Activated naive CD4-positive, alpha-beta T cell treated with anti-CD3 and anti-CD28 coated beads, Interleukin-2, amount 10 ng/mL, durations not matched to agents 7 days and 5 days (primary cell): ENCODE data around the gene MTHFD2.

Source experiments
- CTCF ChIA-PET: fragments of 350-600 bp; sonication (Branson Sonifier 250); formaldehyde crosslinking; loops from one replicate; lab custom pipeline; 2021; ENCODE audit warnings: antibody characterized with exemption; lab: Charles Lee
- DNase-seq: peaks from one replicate; pipeline ENCODE4 v3.0.0-alpha.2; 2020
- H3K27ac Mint-ChIP-seq: one replicate; pipeline ENCODE4 v1.8.0; 2021; ENCODE audit warnings: mild to moderate bottlenecking, moderate library complexity, mixed read lengths
- H3K27me3 Mint-ChIP-seq: one replicate; pipeline ENCODE4 v1.8.0; 2021; ENCODE audit warnings: mild to moderate bottlenecking, mixed read lengths
- H3K36me3 Mint-ChIP-seq: one replicate; pipeline ENCODE4 v1.8.0; 2021; ENCODE audit warnings: mixed read lengths
- H3K4me1 Mint-ChIP-seq: one replicate; pipeline ENCODE4 v1.8.0; 2021; ENCODE audit warnings: mixed read lengths
- H3K4me3 Mint-ChIP-seq: one replicate; pipeline ENCODE4 v1.8.0; 2021; ENCODE audit warnings: mild to moderate bottlenecking, moderate library complexity, mixed read lengths
- H3K9me3 Mint-ChIP-seq: one replicate; pipeline ENCODE4 v1.8.0; 2021; ENCODE audit warnings: mixed read lengths

The MTHFD2 gene

DNA sequence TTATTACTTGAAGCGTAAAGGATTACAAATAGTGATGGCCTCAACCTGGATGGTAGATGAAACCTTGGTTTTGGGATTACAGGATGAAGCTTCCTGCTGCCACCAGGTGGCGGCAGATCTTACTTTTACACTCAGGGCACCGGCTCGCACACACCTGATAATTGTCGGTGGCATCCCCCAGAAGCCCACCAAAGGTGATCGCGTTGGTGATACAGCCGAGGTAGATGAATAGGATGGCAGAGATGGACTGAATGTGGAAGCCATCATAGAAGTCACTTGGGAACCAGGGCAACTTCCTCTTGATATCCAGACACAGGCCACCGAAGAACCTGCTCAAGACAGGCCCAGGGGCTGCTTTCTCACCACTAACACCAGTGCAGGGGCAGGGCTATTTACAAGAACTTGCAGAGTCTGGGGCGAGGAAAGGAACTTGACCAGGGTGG, 51.8 kb downstream of the MTHFD2 start:
- no peak overlapping the region for H3K4me3 Mint-ChIP-seq
- H3K9me3 Mint-ChIP-seq: no peaks in the 10 kb centered on the region
- CTCF ChIA-PET: interaction anchor here (0.6 to 4.7 kb wide), 36 partner anchors 9 to 426 kb away, joined by 3 to 116 read pairs (median 4); partner anchors contain the start of gene STAMBP
- peak; percentile 74 for DNase-seq
- peaks cover 3% of the 10 kb centered on the region for H3K4me1 Mint-ChIP-seq
- peak overlapping the region; percentile 60 for H3K27ac Mint-ChIP-seq
- no peaks in the 10 kb centered on the region for H3K36me3 Mint-ChIP-seq
- H3K27me3 Mint-ChIP-seq: peaks cover 4% of the 10 kb centered on the region

DNA sequence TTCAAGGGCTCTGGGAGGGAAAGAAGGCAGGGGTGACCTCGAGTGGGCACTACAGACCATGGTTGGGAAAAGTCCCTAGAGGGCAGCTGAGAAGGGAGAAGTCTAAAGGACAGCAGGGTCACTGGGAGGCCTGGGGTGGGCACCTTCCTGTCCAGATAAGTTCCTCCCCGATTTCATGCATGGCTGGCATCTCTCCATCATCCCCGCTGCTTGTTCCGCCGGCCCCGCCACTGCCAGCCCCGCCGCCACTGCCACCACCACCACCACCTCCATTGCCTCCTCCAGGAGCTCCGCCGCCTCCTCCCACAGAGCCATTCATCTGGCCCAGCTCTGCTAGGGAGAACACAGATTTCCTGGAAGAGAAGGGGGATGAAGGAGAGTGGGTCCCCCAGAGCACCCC, 53.6 kb downstream of the MTHFD2 start:
- no peak for DNase-seq
- Mint-ChIP-seq H3K27me3 (peaks cover 4% of the 10 kb centered on the region), H3K27ac (no peak overlapping the region), H3K36me3 (no peaks in the 10 kb centered on the region), H3K4me3 (no peak overlapping the region), H3K9me3 (no peaks in the 10 kb centered on the region), H3K4me1 (peaks cover 3% of the 10 kb centered on the region)
- CTCF ChIA-PET: interaction anchor here (4.7 kb wide), 1 partner anchor 82 kb away, joined by 116 read pairs; no protein-coding TSS in a partner anchor

DNA sequence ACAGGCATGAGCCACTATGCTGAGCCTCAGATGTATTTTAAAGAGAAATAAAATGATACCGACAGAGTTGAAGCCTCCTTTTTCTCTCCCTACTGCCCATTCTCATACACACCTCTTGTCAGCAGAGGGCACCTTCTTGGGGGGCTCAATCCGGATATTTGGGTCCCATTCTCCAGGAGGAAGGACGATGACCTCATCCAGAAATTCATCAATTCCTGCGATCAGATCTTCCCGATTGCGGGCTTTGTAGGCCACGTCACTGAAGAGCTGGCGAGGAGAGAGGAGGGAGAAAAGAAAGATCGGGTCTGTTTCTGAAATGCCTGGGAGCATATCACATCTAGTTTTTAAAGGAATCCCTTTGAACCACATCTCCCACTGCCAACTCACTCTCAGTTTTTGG, 54.4 kb downstream of the MTHFD2 start:
- Mint-ChIP-seq H3K36me3 (no peaks in the 10 kb centered on the region), H3K27ac (no peak overlapping the region), H3K27me3 (peaks cover 4% of the 10 kb centered on the region), H3K9me3 (no peaks in the 10 kb centered on the region), H3K4me1 (peaks cover 3% of the 10 kb centered on the region), H3K4me3 (no peak overlapping the region)
- CTCF ChIA-PET: interaction anchor here (1.8 kb wide), 1 partner anchor 82 kb away, joined by 10 read pairs; no protein-coding TSS in a partner anchor
- DNase-seq: no peak

DNA sequence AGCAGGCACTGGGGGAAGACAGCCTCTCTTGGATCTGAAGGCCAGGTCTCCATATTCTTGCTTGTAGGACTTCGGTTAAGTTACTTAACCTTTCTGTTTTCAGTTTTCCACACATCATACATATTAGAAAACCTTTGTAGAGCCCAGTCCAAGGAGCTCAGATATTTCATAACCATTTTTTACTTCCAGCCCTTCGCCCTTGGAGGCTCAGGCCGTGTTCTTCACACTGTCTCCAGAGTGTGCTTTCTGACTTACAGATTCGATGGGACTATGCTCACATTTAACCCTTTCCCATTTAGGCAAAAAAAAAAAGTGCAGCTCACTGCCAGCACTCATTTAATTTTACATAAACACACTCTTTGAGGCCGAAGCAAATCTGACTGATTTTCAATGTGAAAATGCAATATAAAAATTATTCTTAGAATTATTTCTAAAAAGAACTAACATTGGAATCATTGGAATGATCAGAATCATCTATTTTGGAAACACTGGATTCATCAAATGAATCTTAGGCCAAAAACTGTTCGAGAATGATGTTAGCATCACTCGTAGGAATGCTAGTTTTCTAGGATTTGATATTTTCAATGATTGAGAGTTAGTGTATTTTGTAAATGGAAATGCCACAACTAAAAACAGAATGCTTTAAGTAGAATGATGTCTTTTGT, 55.0 kb downstream of the MTHFD2 start:
- CTCF ChIA-PET: interaction anchor here (1.8 kb wide), 1 partner anchor 82 kb away, joined by 10 read pairs; no protein-coding TSS in a partner anchor
- no peaks in the 10 kb centered on the region for H3K9me3 Mint-ChIP-seq
- H3K36me3 Mint-ChIP-seq: no peaks in the 10 kb centered on the region
- no peak overlapping the region for H3K27ac Mint-ChIP-seq
- H3K4me1 Mint-ChIP-seq: peaks cover 3% of the 10 kb centered on the region
- DNase-seq: no peak
- H3K27me3 Mint-ChIP-seq: peaks cover 4% of the 10 kb centered on the region
- no peak overlapping the region for H3K4me3 Mint-ChIP-seq

DNA sequence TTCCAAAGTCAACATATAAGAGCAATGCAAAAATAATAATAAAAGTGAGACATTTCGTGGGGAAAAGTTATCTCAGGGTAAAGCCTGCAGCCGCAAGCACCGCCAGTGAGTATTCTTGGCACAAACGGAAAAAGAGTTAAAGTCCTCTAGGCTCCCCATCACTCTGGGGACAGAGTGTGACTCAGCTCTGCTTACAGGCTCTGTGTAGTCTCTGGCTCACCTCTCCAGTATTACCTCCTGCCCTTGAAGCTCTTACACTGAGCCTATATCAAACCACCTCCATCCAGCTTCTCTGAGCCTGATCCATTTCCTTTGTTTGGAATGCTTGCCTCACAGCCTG, 55.5 kb downstream of the MTHFD2 start:
- DNase-seq: no peak
- Mint-ChIP-seq H3K4me3 (no peak overlapping the region), H3K27me3 (peaks cover 4% of the 10 kb centered on the region), H3K36me3 (no peaks in the 10 kb centered on the region), H3K9me3 (no peaks in the 10 kb centered on the region), H3K27ac (no peak overlapping the region), H3K4me1 (peaks cover 3% of the 10 kb centered on the region)
- CTCF ChIA-PET: interaction anchor here (1.8 kb wide), 1 partner anchor 81 kb away, joined by 10 read pairs; no protein-coding TSS in a partner anchor

DNA sequence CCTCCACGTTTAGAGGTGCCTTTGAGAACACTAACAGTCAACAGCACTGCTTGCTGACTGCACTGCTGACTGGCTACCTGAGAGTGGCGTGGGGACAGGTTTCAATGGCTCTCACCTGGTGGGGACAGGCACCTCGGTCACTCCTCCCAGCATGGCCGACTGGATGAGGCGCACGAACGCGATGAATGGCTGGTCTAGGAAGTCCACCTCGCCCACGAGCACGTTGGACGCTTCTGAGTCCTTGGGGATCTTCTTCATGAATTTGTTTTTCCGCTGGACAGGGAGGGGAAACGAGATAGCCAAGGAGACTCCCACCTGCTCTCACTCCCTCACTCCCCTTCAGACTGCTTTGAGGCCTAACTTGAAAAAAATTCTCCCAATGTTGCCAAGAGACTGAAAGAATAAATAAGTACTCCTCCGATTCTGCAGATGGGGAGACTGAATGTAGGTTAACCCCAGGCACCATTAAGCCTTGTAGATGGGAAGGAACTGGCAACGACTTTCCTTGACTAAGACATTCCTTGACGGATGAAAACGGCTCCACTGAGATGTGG, 57.3 kb downstream of the MTHFD2 start:
- Mint-ChIP-seq H3K9me3 (no peaks in the 10 kb centered on the region), H3K36me3 (no peaks in the 10 kb centered on the region), H3K27me3 (peaks cover 8% of the 10 kb centered on the region), H3K4me1 (no peaks in the 10 kb centered on the region), H3K27ac (no peak overlapping the region), H3K4me3 (no peak overlapping the region)
- CTCF ChIA-PET: no interaction called here
- no peak for DNase-seq

DNA sequence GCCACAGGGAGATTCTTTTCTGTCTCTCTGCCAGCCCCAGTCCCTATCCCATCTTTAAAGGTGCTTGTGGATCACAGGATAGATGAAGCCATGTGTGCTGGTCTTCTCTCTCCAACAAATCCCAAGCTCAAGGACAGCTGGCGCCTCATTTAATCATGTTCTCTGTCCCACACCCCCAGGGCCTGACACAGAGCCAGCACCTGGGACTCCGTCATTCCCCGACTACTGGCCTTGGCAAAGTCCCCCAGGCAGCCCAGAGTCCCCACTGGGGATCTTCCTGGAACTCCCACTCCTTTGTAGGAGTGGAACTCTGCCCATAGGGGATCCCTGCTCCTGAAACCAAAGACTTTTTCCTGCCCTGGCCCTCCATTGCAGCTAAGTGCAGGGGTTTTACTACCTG, 60.8 kb downstream of the MTHFD2 start:
- H3K9me3 Mint-ChIP-seq: no peaks in the 10 kb centered on the region
- DNase-seq: no peak
- H3K4me1 Mint-ChIP-seq: peaks cover 6% of the 10 kb centered on the region
- CTCF ChIA-PET: interaction anchor here (3.4 to 3.6 kb wide), 2 partner anchors 10 to 76 kb away, joined by 11 to 12 read pairs; no protein-coding TSS in a partner anchor
- H3K27ac Mint-ChIP-seq: no peak overlapping the region
- H3K36me3 Mint-ChIP-seq: no peaks in the 10 kb centered on the region
- H3K4me3 Mint-ChIP-seq: no peak overlapping the region
- peaks cover 4% of the 10 kb centered on the region for H3K27me3 Mint-ChIP-seq

DNA sequence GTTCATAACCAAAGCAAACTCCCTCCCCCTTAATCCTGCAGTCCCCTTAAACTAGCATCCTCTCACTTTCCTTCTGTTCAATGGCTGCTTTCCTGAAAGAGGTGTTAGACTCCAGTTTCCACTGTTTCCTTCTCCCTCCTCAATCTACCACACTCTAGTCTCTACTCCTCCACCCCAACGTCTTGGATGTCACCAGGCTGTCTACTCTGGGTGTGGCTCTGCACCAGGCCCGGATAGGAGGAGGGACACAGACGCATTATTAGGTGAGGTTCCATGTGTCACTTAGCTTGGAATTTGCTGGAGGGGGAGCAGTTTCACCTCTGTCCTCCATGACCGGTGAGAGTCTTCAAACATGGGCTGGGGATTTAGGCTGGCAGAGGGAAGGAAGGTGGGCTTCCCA, 61.3 kb downstream of the MTHFD2 start:
- no peak overlapping the region for H3K4me3 Mint-ChIP-seq

DNA sequence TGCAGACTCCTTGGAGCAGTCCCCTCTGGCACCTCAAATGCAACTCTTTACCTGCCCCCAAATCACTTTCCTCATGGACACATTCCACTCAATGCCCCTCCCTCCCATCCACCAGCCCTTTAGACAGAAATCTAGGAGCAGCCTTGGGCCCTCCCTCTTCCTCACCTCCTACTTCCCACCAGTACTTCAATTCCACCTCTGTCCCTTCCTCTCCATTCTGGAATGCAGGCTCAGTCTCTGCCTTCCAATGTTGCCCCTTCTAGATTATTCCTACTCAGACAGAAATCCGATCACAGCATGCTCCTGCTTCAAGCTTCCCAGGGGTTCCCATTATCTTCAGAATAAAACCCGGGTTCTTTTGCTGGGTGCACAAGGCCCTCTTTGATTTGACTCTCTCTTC, 62.1 kb downstream of the MTHFD2 start:
- H3K4me3 Mint-ChIP-seq: no peak overlapping the region
- H3K27ac Mint-ChIP-seq: no peak overlapping the region
- peaks cover 4% of the 10 kb centered on the region for H3K27me3 Mint-ChIP-seq
- no peak for DNase-seq
- H3K4me1 Mint-ChIP-seq: peaks cover 13% of the 10 kb centered on the region
- CTCF ChIA-PET: interaction anchor here (0.8 to 3.6 kb wide), 3 partner anchors 9 to 75 kb away, joined by 3 to 11 read pairs (median 5); no protein-coding TSS in a partner anchor
- no peaks in the 10 kb centered on the region for H3K9me3 Mint-ChIP-seq
- no peaks in the 10 kb centered on the region for H3K36me3 Mint-ChIP-seq

More for the DNA sequence above, 61.3 kb downstream of the MTHFD2 start:
- H3K9me3 Mint-ChIP-seq: no peaks in the 10 kb centered on the region
- peaks cover 8% of the 10 kb centered on the region for H3K4me1 Mint-ChIP-seq
- no peak for DNase-seq
- no peaks in the 10 kb centered on the region for H3K36me3 Mint-ChIP-seq
- CTCF ChIA-PET: interaction anchor here (3.6 kb wide), 1 partner anchor 10 kb away, joined by 11 read pairs; no protein-coding TSS in a partner anchor
- no peak overlapping the region for H3K27ac Mint-ChIP-seq
- H3K27me3 Mint-ChIP-seq: peaks cover 4% of the 10 kb centered on the region

DNA sequence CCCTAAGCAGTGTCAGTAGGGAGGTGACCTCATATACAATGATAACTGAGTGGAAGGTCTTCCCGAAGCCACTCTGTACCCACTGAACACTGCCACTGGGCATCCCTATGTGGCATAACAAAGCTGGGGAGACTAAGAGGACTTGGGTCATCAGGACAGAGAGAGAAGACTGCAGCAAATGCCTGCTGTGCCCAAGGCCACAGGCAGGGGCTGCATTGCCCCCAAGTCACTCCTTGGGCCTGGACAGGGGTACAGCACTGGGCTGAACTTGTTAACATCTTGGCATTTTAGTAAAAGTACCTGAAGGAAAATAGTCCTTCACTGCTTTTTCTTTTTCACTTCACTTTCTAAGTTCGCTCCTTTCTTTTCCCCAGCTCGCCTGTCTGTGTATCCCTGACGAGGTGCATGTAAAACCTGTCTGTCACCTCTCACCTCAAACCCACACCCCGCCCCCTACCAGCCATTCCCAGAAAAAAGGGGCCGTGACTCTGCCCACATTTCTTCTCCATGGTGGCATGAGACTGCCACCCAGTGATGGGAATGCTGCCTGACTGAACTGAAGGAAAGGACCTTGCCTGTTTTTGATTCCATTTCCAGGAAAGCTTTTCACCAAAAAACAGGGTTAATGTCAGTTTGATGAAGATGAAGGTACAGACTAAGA, 62.9 kb downstream of the MTHFD2 start:
- H3K36me3 Mint-ChIP-seq: peaks cover 3% of the 10 kb centered on the region
- peaks cover 4% of the 10 kb centered on the region for H3K27me3 Mint-ChIP-seq
- H3K27ac Mint-ChIP-seq: no peak overlapping the region
- H3K9me3 Mint-ChIP-seq: no peaks in the 10 kb centered on the region
- DNase-seq: no peak
- H3K4me3 Mint-ChIP-seq: no peak overlapping the region
- peaks cover 20% of the 10 kb centered on the region for H3K4me1 Mint-ChIP-seq
- CTCF ChIA-PET: interaction anchor here (0.7 to 3.6 kb wide), 3 partner anchors 10 to 74 kb away, joined by 3 to 11 read pairs (median 3); no protein-coding TSS in a partner anchor

DNA sequence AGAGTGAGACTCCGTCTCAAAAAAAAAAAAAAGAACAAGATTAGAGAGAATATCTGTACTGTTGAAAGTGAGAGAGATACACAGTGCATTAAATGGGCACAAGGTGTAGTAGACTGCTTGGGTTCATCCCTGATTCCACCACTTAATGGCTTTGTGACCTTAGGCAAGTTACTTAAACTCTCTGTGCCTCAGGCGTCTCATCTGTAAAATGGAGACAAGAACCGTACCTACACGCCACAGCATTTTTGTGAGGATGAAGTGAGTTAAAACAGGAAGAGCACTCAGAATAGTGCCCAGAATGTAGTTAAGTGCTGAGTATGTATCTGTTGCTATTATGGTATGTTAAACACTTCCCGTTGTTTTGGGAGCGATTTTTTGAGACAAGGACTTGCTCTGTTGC, 64.3 kb downstream of the MTHFD2 start:
- CTCF ChIA-PET: no interaction called here
- DNase-seq: no peak
- Mint-ChIP-seq H3K36me3 (peaks cover 6% of the 10 kb centered on the region), H3K9me3 (no peaks in the 10 kb centered on the region), H3K4me1 (peaks cover 31% of the 10 kb centered on the region), H3K27ac (no peak overlapping the region), H3K4me3 (no peak overlapping the region), H3K27me3 (peaks cover 4% of the 10 kb centered on the region)

DNA sequence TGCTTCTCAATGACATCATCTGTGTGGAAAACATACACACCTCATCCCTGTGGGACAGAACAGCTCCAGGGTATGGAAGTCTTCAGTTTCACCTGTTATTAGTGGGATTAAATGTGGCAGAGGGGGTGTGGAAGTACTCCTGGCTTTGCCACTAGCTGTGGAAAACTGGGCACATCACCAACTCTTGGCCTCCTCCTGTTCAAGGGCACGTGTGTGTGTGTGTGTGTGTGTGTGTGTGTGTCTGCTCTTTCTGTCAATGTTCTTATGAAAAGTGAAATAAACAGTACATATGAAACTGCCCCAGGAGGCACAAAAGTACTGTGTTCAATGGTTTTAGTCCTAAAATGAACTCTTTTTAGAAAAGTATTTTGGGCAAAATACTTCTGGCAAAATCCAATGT, 65.9 kb downstream of the MTHFD2 start:
- Mint-ChIP-seq H3K27ac (no peak overlapping the region), H3K36me3 (peaks cover 8% of the 10 kb centered on the region), H3K4me1 (peaks cover 41% of the 10 kb centered on the region), H3K9me3 (no peaks in the 10 kb centered on the region), H3K4me3 (no peak overlapping the region), H3K27me3 (peaks cover 4% of the 10 kb centered on the region)
- DNase-seq: no peak
- CTCF ChIA-PET: interaction anchor here (1.2 to 2.9 kb wide), 3 partner anchors 15 to 71 kb away, joined by 5 to 23 read pairs (median 6); no protein-coding TSS in a partner anchor

DNA sequence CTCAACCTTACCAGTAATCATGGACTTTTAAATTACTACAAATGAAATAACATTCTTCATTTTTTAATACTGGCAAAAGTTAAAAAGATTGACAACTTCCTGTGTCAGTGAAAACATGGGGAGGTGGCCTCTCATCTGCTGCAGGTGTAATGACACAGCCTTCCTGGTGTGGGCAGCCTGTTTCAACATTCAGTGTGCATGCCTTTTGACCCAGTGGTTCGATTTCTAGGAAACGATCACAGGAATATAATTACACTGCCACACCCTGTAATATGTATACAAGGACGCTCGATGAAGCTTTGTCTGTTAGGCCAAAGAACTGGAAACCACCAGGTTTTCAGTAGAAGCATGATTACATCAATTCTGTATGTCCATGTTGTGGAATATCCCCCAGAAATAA, 68.7 kb downstream of the MTHFD2 start:
- Mint-ChIP-seq H3K4me1 (peaks cover 43% of the 10 kb centered on the region), H3K9me3 (no peaks in the 10 kb centered on the region), H3K27ac (peak overlapping the region; percentile 97), H3K36me3 (peaks cover 8% of the 10 kb centered on the region), H3K4me3 (peak overlapping the region; percentile 48), H3K27me3 (no peaks in the 10 kb centered on the region)
- CTCF ChIA-PET: interaction anchor here (1.0 to 2.6 kb wide), 9 partner anchors 17 to 442 kb away, joined by 3 to 36 read pairs (median 3); no protein-coding TSS in a partner anchor
- peak; percentile 83 for DNase-seq
